Right ventricle myocardium superior (tissue), 1 donor: Measurements from ENCODE around the gene MOB3B. TPM values are rescaled to one million over a fixed set of nuclear protein-coding genes. Genes with fewer than 3 reads are reported as not detected.

ENCODE experiments used
- ATAC-seq: fragments of 200-7000 bp; cut with Tn5 transposase; one replicate; pipeline ENCODE4 v1.9.1; 2020; ENCODE audit warnings: mild to moderate bottlenecking; ENCODE audit not compliant: poor library complexity
- DNase-seq: peaks from one replicate; pipeline ENCODE4 v3.0.0-alpha.2; 2020
- intact Hi-C: fragments of 100-400 bp; cut with DNase I; formaldehyde crosslinking; loops from one replicate; pipeline ENCODE4 v1.11.2; 2022
- total RNA-seq: library from RNA; stranded (reverse); fragmentation: NEBNext Ultra II Directional; extraction: Animal tissue kit (Norgen Biotek cat#: 25700); gene quantifications from one replicate; pipeline ENCODE4 v1.2.1, GENCODE V29; 2021
- donor health status: DM: no; HTN: yes; CAD: no; lungs with severe emphysema.

MOB3B gene
- total RNA-seq, 1 donor from 2014 or later, result 1.5 TPM

GRCh38 chr9:27440888-27441740 lies 88.5 kb downstream of the MOB3B start:
- ATAC-seq, result no peak
- intact Hi-C loops, result no loop called here
- DNase-seq, result no peak

- ATAC-seq, result no peak
These were observed 91.1 kb downstream of the MOB3B start for GRCh38 chr9:27438522-27438921.

GRCh38 chr9:27437652-27438373 lies 91.8 kb downstream of the MOB3B start:
- intact Hi-C loops, result loop anchor here (10.0 kb wide), 1 partner anchor 87 kb away; the partner anchor contains the start of genes IFNK and MOB3B
- DNase-seq (no peak), ATAC-seq (no peak)

More at GRCh38 chr9:27438522-27438921, 91.1 kb downstream of the MOB3B start:
- no peak for DNase-seq
- intact Hi-C loops, result loop anchor here (10.0 kb wide), 1 partner anchor 86 kb away; the partner anchor contains the start of genes IFNK and MOB3B

- DNase-seq (no peak), ATAC-seq (no peak)
- intact Hi-C loops, result loop anchor here (10.0 kb wide), 1 partner anchor 89 kb away; the partner anchor contains the start of genes IFNK and MOB3B
These were observed 93.4 kb downstream of the MOB3B start for GRCh38 chr9:27436234-27436633.

- intact Hi-C loops, result loop anchor here (10.0 kb wide), 1 partner anchor 91 kb away; the partner anchor contains the start of genes IFNK and MOB3B
- no peak for DNase-seq
- no peak for ATAC-seq
These were observed 95.8 kb downstream of the MOB3B start for GRCh38 chr9:27433631-27434325.

GRCh38 chr9:27432308-27432707 lies 97.3 kb downstream of the MOB3B start:
- ATAC-seq (peak; percentile 25), DNase-seq (no peak)
- intact Hi-C loops, result loop anchor here (10.0 kb wide), 1 partner anchor 92 kb away; the partner anchor contains the start of genes IFNK and MOB3B

GRCh38 chr9:27431543-27432147 lies 98.0 kb downstream of the MOB3B start:
- ATAC-seq (no peak), DNase-seq (no peak)
- intact Hi-C loops, result loop anchor here (10.0 kb wide), 1 partner anchor 93 kb away; the partner anchor contains the start of genes IFNK and MOB3B

GRCh38 chr9:27430750-27431535 lies 98.7 kb downstream of the MOB3B start:
- DNase-seq (no peak), ATAC-seq (no peak)
- intact Hi-C loops, result loop anchor here (10.0 kb wide), 1 partner anchor 94 kb away; the partner anchor contains the start of genes IFNK and MOB3B

GRCh38 chr9:27429917-27430316 lies 99.7 kb downstream of the MOB3B start:
- ATAC-seq (no peak), DNase-seq (no peak)
- intact Hi-C loops, result loop anchor here (10.0 kb wide), 2 partner anchors 55 to 95 kb away; partner anchors contain the start of genes IFNK and MOB3B

- no peak for DNase-seq
- no peak for ATAC-seq
- intact Hi-C loops, result loop anchor here (10.0 kb wide), 1 partner anchor 55 kb away; no protein-coding TSS in a partner anchor
These were observed 100.2 kb downstream of the MOB3B start for GRCh38 chr9:27429436-27429835.

- DNase-seq, result no peak
- ATAC-seq, result no peak
- intact Hi-C loops, result loop anchor here (10.0 kb wide), 1 partner anchor 56 kb away; no protein-coding TSS in a partner anchor
These were observed 101.1 kb downstream of the MOB3B start for GRCh38 chr9:27428551-27428950.

- DNase-seq (no peak), ATAC-seq (no peak)
- intact Hi-C loops, result loop anchor here (10.0 kb wide), 1 partner anchor 58 kb away; no protein-coding TSS in a partner anchor
These were observed 102.4 kb downstream of the MOB3B start for GRCh38 chr9:27427272-27427643.

GRCh38 chr9:27426511-27427271 lies 102.9 kb downstream of the MOB3B start:
- ATAC-seq, result no peak
- DNase-seq, result no peak
- intact Hi-C loops, result loop anchor here (10.0 kb wide), 1 partner anchor 58 kb away; no protein-coding TSS in a partner anchor

- ATAC-seq (no peak), DNase-seq (no peak)
- intact Hi-C loops, result loop anchor here (10.0 kb wide), 1 partner anchor 59 kb away; no protein-coding TSS in a partner anchor
These were observed 103.6 kb downstream of the MOB3B start for GRCh38 chr9:27425827-27426510.

GRCh38 chr9:27423915-27424710 lies 105.5 kb downstream of the MOB3B start:
- intact Hi-C loops, result loop anchor here (10.0 kb wide), 1 partner anchor 61 kb away; no protein-coding TSS in a partner anchor
- DNase-seq, result no peak
- ATAC-seq, result no peak
